HepG2 (cell line): ENCODE measurements around the gene IL1RAPL1. TPM values are rescaled to one million over a fixed set of nuclear protein-coding genes. Genes with fewer than 3 reads are reported as not detected.

Experiments used
- ATAC-seq: fragments of 200-7000 bp; cut with Tn5 transposase; 3 replicates; pipeline ENCODE4 v1.9.1; 2020; ENCODE audit warnings: mild to moderate bottlenecking, moderate library complexity
- BruUV-seq: library from RNA; stranded (reverse); fragments of 400-500 nt; replicated peaks from 2 replicates; lab custom pipeline; 2021; lab: Mats Ljungman, UMichigan
- CTCF ChIA-PET: fragments of 300-600 bp; formaldehyde crosslinking; extraction: SDS; loops from one replicate; lab custom pipeline; 2021; ENCODE audit warnings: low total read pairs, inconsistent platforms, low intra/inter-chr PET ratio; lab: Yijun Ruan, JAX
- POLR2A ChIA-PET: fragments of 350-600 bp; sonication (Branson Sonifier 250); formaldehyde crosslinking; loops from one replicate; lab custom pipeline; 2020; ENCODE audit warnings: antibody characterized with exemption, inconsistent platforms; lab: Yijun Ruan, JAX
- DNase-seq: peaks from one replicate; pipeline ENCODE4 v3.0.0-alpha.2; 2015; ENCODE audit warnings: low spot score
- FAIRE-seq: peaks from 3 replicates; lab custom pipeline; 2011; peaks lifted over from hg19 to GRCh38; lab: Jason Lieb, UNC
- H2AFZ ChIP-seq: one replicate; pipeline ENCODE4 v1.6.1; 2011; ENCODE audit warnings: low read length, inconsistent platforms
- H3K27ac ChIP-seq: fragments of 300-600 bp; 3 replicates; pipeline ENCODE4 v1.8.0; 2011; ENCODE audit warnings: mixed run types, mild to moderate bottlenecking, mixed read lengths, low read length, inconsistent platforms; ENCODE audit not compliant: insufficient read depth; ENCODE audit errors: extremely low read length
- H3K27me3 ChIP-seq, 2 experiments: fragments of 200-600 bp in 1 of 2; 2 replicates in 1 of 2; 3 replicates in 1 of 2; pipeline versions ENCODE4 v1.6.0 to v1.8.0; 2011; ENCODE audit warnings: low read length in 2 of 2, mild to moderate bottlenecking in 2 of 2, moderate library complexity in 2 of 2, inconsistent platforms in 1 of 2; ENCODE audit not compliant: insufficient read depth in 2 of 2, control insufficient read depth in 1 of 2
- H3K36me3 ChIP-seq, 2 experiments: fragments of 200-600 bp in 1 of 2; replicated peaks in 1 of 2; 2 replicates in 1 of 2; 3 replicates in 1 of 2; pipeline versions ENCODE4 v1.5.1 to v1.8.0; 2011; ENCODE audit warnings: low read length in 2 of 2, inconsistent platforms in 1 of 2; ENCODE audit not compliant: insufficient read depth in 2 of 2, control insufficient read depth in 1 of 2
- H3K4me1 ChIP-seq: 2 replicates; pipeline ENCODE4 v1.5.1; 2012; ENCODE audit warnings: low read length, inconsistent platforms; ENCODE audit not compliant: insufficient read depth
- H3K4me2 ChIP-seq: 2 replicates; pipeline ENCODE4 v1.6.0; 2011; ENCODE audit warnings: low read depth, low read length, inconsistent platforms
- H3K4me3 ChIP-seq, 3 experiments: fragments of 200-600 bp in 1 of 3; sonication (generic), shearing (Covaris generic) in 1 of 3; replicated peaks in 1 of 3; 2 replicates each; pipeline ENCODE4 v1.5.1; 2011 to 2016; ENCODE audit warnings: low read length in 3 of 3, inconsistent platforms in 2 of 3, low read depth in 2 of 3, mild to moderate bottlenecking in 2 of 3, control low read depth in 1 of 3, mixed read lengths in 1 of 3; ENCODE audit not compliant: insufficient read depth in 1 of 3
- H3K79me2 ChIP-seq: one replicate; pipeline ENCODE4 v1.6.1; 2011; ENCODE audit warnings: low read length, inconsistent platforms; ENCODE audit not compliant: insufficient read depth
- H3K9ac ChIP-seq: 2 replicates; pipeline ENCODE4 v1.6.0; 2011; ENCODE audit warnings: mild to moderate bottlenecking, low read depth, low read length, inconsistent platforms; ENCODE audit not compliant: insufficient read depth
- H3K9me3 ChIP-seq: 2 replicates; pipeline ENCODE4 v1.5.1; 2012; ENCODE audit warnings: mild to moderate bottlenecking, low read length
- H4K20me1 ChIP-seq: 2 replicates; pipeline ENCODE4 v1.6.0; 2011; ENCODE audit warnings: inconsistent platforms, mild to moderate bottlenecking, low read length, moderate library complexity; ENCODE audit not compliant: insufficient read depth
- ARID3A ChIP-seq: IDR thresholded peaks from 2 replicates; pipeline ENCODE4 v1.6.1; 2012; ENCODE audit warnings: low read depth, low read length, improper control_type of control experiment
- ATF7 ChIP-seq, 2 experiments: fragments of 450-650 bp in 1 of 2; sonication (generic) in 1 of 2; formaldehyde crosslinking in 1 of 2; IDR thresholded peaks; 2 replicates each; pipeline versions ENCODE4 v1.4.0 to v1.6.1; 2016 to 2020; ENCODE audit warnings: antibody characterized with exemption in 1 of 2, mild to moderate bottlenecking in 1 of 2, missing genetic modification reagents in 1 of 2
- BCL3 ChIP-seq: sonication (generic); formaldehyde crosslinking; IDR thresholded peaks from 2 replicates; pipeline ENCODE4 v1.5.1; 2020; ENCODE audit warnings: mild to moderate bottlenecking, missing genetic modification reagents, moderate library complexity
- DBP ChIP-seq: sonication (generic); formaldehyde crosslinking; IDR thresholded peaks from 2 replicates; pipeline ENCODE4 v1.4.0; 2020; ENCODE audit warnings: missing genetic modification reagents; ENCODE audit errors: not compliant biosample characterization
- ERF ChIP-seq: IDR thresholded peaks from 2 replicates; pipeline ENCODE4 v1.6.1; 2018; ENCODE audit warnings: missing biosample characterization, missing genetic modification reagents
- ETV5 ChIP-seq: IDR thresholded peaks from 2 replicates; pipeline ENCODE4 v1.6.1; 2018; ENCODE audit warnings: missing biosample characterization, missing genetic modification reagents, inconsistent platforms, borderline replicate concordance
- GPBP1L1 ChIP-seq: sonication (generic); formaldehyde crosslinking; IDR thresholded peaks from 2 replicates; pipeline ENCODE4 v1.5.0; 2020; ENCODE audit warnings: mild to moderate bottlenecking, missing genetic modification reagents
- HDAC6 ChIP-seq: fragments of 200-600 bp; sonication (generic); IDR thresholded peaks from 2 replicates; pipeline ENCODE4 v1.7.0; 2017; ENCODE audit warnings: mild to moderate bottlenecking, antibody characterized with exemption, low read length, low read depth
- IRF1 ChIP-seq: sonication (generic); formaldehyde crosslinking; IDR thresholded peaks from 2 replicates; pipeline ENCODE4 v1.4.0; 2020; ENCODE audit warnings: low read depth, mild to moderate bottlenecking, missing genetic modification reagents
- JUND ChIP-seq: sonication (generic); formaldehyde crosslinking; IDR thresholded peaks from 2 replicates; pipeline ENCODE4 v1.8.0; 2022; ENCODE audit warnings: mild to moderate bottlenecking, missing genetic modification reagents
- MXI1 ChIP-seq: IDR thresholded peaks from 3 replicates; pipeline ENCODE4 v1.6.1; 2012; ENCODE audit warnings: low read depth, low read length, inconsistent platforms, borderline replicate concordance
- PLSCR1 ChIP-seq: sonication (generic); formaldehyde crosslinking; IDR thresholded peaks from 2 replicates; pipeline ENCODE4 v1.5.0; 2020; ENCODE audit warnings: missing genetic modification reagents, mild to moderate bottlenecking, borderline replicate concordance
- POLR2G ChIP-seq: fragments of 200-400 bp; formaldehyde crosslinking; IDR thresholded peaks from 2 replicates; pipeline ENCODE4 v1.6.1; 2018; ENCODE audit warnings: mild to moderate bottlenecking, low read depth, low read length, moderate library complexity
- ZNF446 ChIP-seq: sonication (generic); formaldehyde crosslinking; IDR thresholded peaks from 2 replicates; pipeline ENCODE4 v1.5.0; 2020; ENCODE audit warnings: mild to moderate bottlenecking, missing genetic modification reagents
- ZNF761 ChIP-seq: sonication (generic); formaldehyde crosslinking; conservative IDR thresholded peaks from 2 replicates; pipeline ENCODE4 v1.4.0; 2020; ENCODE audit warnings: mild to moderate bottlenecking, missing genetic modification reagents
- ZNF766 ChIP-seq: sonication (generic); formaldehyde crosslinking; IDR thresholded peaks from 2 replicates; pipeline ENCODE4 v1.5.0; 2020; ENCODE audit warnings: missing genetic modification reagents, borderline replicate concordance
- ZNF879 ChIP-seq: sonication (generic); formaldehyde crosslinking; IDR thresholded peaks from 2 replicates; pipeline ENCODE4 v1.8.1; 2023; ENCODE audit warnings: missing genetic modification reagents
- ZSCAN30 ChIP-seq: sonication (generic); formaldehyde crosslinking; IDR thresholded peaks from 2 replicates; pipeline ENCODE4 v1.5.0; 2020; ENCODE audit warnings: mild to moderate bottlenecking, missing genetic modification reagents
- WGBS: methylation state at CpG from one replicate; pipeline ENCODE4 v1.1.6; 2017; ENCODE audit warnings: low lambda C conversion rate; 5-methylcytosine and 5-hydroxymethylcytosine counted together
- in situ Hi-C: cut with HindIII; loops from 2 replicates; pipeline ENCODE4 v1.10.0; 2017; ENCODE audit warnings: low pct_unique_long_range_greater_than_20kb; ENCODE audit not compliant: extremely low pct_ligation_motif_present
- intact Hi-C: fragments of 100-400 bp; cut with micrococcal nuclease; formaldehyde crosslinking; loops from one replicate; pipeline ENCODE4 v1.10.0; 2022; ENCODE audit not compliant: unreplicated experiment
- polyA plus RNA-seq, 8 experiments: library from polyadenylated mRNA; depleted of rRNA in 3 of 8; stranded (reverse) in 7 of 8; unstranded in 1 of 8; fragments of >200 nt; fragmentation: Illumina TruSeq in 4 of 8; extraction: Trizol in 4 of 8; gene quantifications; 2 replicates each; pipeline versions ENCODE4 v1.2.1 to v1.2.3, GENCODE V29; 2011 to 2016; ENCODE audit warnings: low read depth in 4 of 8, missing spikeins in 1 of 8, mixed read lengths in 1 of 8; ENCODE audit not compliant: insufficient read depth in 1 of 8
- total RNA-seq, 5 experiments: library from RNA; depleted of rRNA; stranded (reverse); fragments of >200 nt; fragmentation: Illumina TruSeq; extraction: Trizol; gene quantifications; 2 replicates each; pipeline ENCODE4 v1.2.3, GENCODE V29; 2016; ENCODE audit warnings: low read depth in 1 of 5

IL1RAPL1 gene
- total and polyA plus RNA-seq, 2 of the 13 experiments (the other 11 are each of a cell fraction or from before 2014, with no cell fraction given): 0.04 TPM; not detected in 1

GRCh38 chrX:29308726-29309125, 721.5 kb downstream of the IL1RAPL1 start:
- Histone ChIP-seq H3K9me3 (no peaks in the 10 kb centered on the region), H3K36me3 (no peaks in the 10 kb centered on the region), H4K20me1 (no peaks in the 10 kb centered on the region), H2AFZ (no peak overlapping the region), H3K27ac (no peak overlapping the region), H3K27me3 (no peaks in the 10 kb centered on the region), H3K4me3 (no peak overlapping the region), H3K4me2 (no peak overlapping the region), H3K79me2 (no peaks in the 10 kb centered on the region), H3K9ac (no peak overlapping the region), H3K4me1 (no peaks in the 10 kb centered on the region)
- FAIRE-seq (no peak), ATAC-seq (no peak), DNase-seq (no peak)
- ChIA-PET POLR2A (no interaction called here), CTCF (no interaction called here)
- intact Hi-C loops (no loop called here), in situ Hi-C loops (no loop called here)
- 10% methylated on average over 3 of the region's 4 CpGs for WGBS
- BruUV-seq: no TSS peak
- TF ChIP-seq ARID3A (no peak), ATF7 (IDR thresholded peaks at IDR 0.05) (no peak), ATF7 (CRISPR knock-in tag; IDR thresholded peaks at IDR 0.05) (no peak), JUND (no peak), POLR2G (no peak), ZNF446 (no peak), GPBP1L1 (CRISPR knock-in tag) (no peak), BCL3 (CRISPR knock-in tag) (no peak), DBP (CRISPR knock-in tag) (no peak), IRF1 (CRISPR knock-in tag) (no peak), ZSCAN30 (CRISPR knock-in tag) (no peak), ETV5 (no peak), PLSCR1 (no peak), ZNF879 (no peak), HDAC6 (no peak), ZNF766 (no peak), MXI1 (no peak), ZNF761 (CRISPR knock-in tag) (no peak), ERF (CRISPR knock-in tag) (no peak)
